ENCODE results near the gene CEP104. TPM values are rescaled to one million over a fixed set of nuclear protein-coding genes. Genes with fewer than 3 reads are reported as not detected.

The CEP104 gene
- total RNA-seq, 1 experiment from 2014 or later, result 44.1 TPM

- H3K79me2 ChIP-seq (ENCODE audit: insufficient read depth, low read length), result peaks cover 17% of the 10 kb centered on the region
- peak overlapping the region; percentile 60 for H3K9ac ChIP-seq (ENCODE audit: low read length)
- ATAC-seq, result no peak
- no peak for TF ChIP-seq POLR2AphosphoS5 (IDR thresholded peaks at IDR 0.05; ENCODE audit: low read depth, low read length)
- no peak for TF ChIP-seq ZNF274 (IDR thresholded peaks at IDR 0.05; ENCODE audit: low read depth, low read length)
- ChIA-PET RAD21 (ENCODE audit: low non-redundant PET in 1 of 2, low total read pairs in 2 of 2, uncharacterized antibody in 2 of 2, unreplicated experiment in 2 of 2) (no interaction called here), POLR2A (interaction anchor here (1.5 kb wide), 1 partner anchor 42 kb away, joined by 4 read pairs; the partner anchor contains the start of gene C1orf174), CTCF (interaction anchor here (1.3 to 2.5 kb wide), 2 partner anchors 42 to 49 kb away, joined by 3 to 12 read pairs; partner anchors contain the start of gene C1orf174)
- no peak for DNase-seq (ENCODE audit: low read depth, low spot score)
- no peaks in the 10 kb centered on the region for H4K20me1 ChIP-seq (ENCODE audit: insufficient read depth)
- H3K27me3 ChIP-seq (ENCODE audit: insufficient read depth, low read length), result no peaks in the 10 kb centered on the region
- BruUV-seq (replicated peaks), result no TSS peak
- H3K9me2 ChIP-seq (ENCODE audit: insufficient read depth), result no peaks in the 10 kb centered on the region
- no peaks in the 10 kb centered on the region for H3K9me3 ChIP-seq (ENCODE audit: control insufficient read depth in 1 of 2, insufficient read depth in 1 of 2, low read depth in 1 of 2, low read length in 2 of 2)
- peak overlapping the region; percentile 89 for H3K4me2 ChIP-seq (ENCODE audit: low read length)
- no peaks in the 10 kb centered on the region; a peak in 1 of 4 replicates for H3K36me3 ChIP-seq (ENCODE audit: control insufficient read depth in 1 of 2, insufficient read depth in 2 of 2, low read length in 2 of 2)
- peak overlapping the region; percentile 70 to 93 for H3K4me3 ChIP-seq (replicated peaks in 1 of 2; ENCODE audit: low read depth in 1 of 2, low read length in 2 of 2)
- intact Hi-C loops (cut with micrococcal nuclease), result loop anchor here (1.0 to 5.0 kb wide), 2 partner anchors 43 to 405 kb away; partner anchors contain the start of genes ARHGEF16 and C1orf174
- H2AFZ ChIP-seq (ENCODE audit: low read depth, low read length, poor library complexity, severe bottlenecking), result no peak overlapping the region
- H3K27ac ChIP-seq (ENCODE audit: low read depth, low read length), result peak overlapping the region; percentile 53
- H3K4me1 ChIP-seq (ENCODE audit: control insufficient read depth in 1 of 2, insufficient read depth in 2 of 2, low read length in 2 of 2), result peaks cover 9 to 19% of the 10 kb centered on the region in 2 experiments; a peak in 3 of 4 replicates
These were observed 749 bp upstream of the CEP104 start for GRCh38 chr1:3857791-3858129.

GRCh38 chr1:3852711-3853485, 4.1 kb downstream of the CEP104 start:
- H3K79me2 ChIP-seq (ENCODE audit: insufficient read depth, low read length), result peaks cover 17% of the 10 kb centered on the region
- H3K36me3 ChIP-seq (ENCODE audit: control insufficient read depth in 1 of 2, insufficient read depth in 2 of 2, low read length in 2 of 2), result no peaks in the 10 kb centered on the region; a peak in 1 of 4 replicates
- no peaks in the 10 kb centered on the region for H3K9me3 ChIP-seq (ENCODE audit: control insufficient read depth in 1 of 2, insufficient read depth in 1 of 2, low read depth in 1 of 2, low read length in 2 of 2)
- no peaks in the 10 kb centered on the region for H4K20me1 ChIP-seq (ENCODE audit: insufficient read depth)
- no peak overlapping the region for H3K4me3 ChIP-seq (replicated peaks in 1 of 2; ENCODE audit: low read depth in 1 of 2, low read length in 2 of 2)
- intact Hi-C loops (cut with micrococcal nuclease), result no loop called here
- H3K4me2 ChIP-seq (ENCODE audit: low read length), result no peak overlapping the region
- RAD21 ChIA-PET (ENCODE audit: low non-redundant PET in 1 of 2, low total read pairs in 2 of 2, uncharacterized antibody in 2 of 2, unreplicated experiment in 2 of 2), result no interaction called here
- TF ChIP-seq ELF1 (IDR thresholded peaks at IDR 0.05; ENCODE audit: borderline replicate concordance, low read depth) (no peak), SRF (IDR thresholded peaks at IDR 0.05; ENCODE audit: low read depth) (no peak)
- no peak for ATAC-seq
- BruUV-seq (replicated peaks), result no TSS peak
- peaks cover 4 to 10% of the 10 kb centered on the region in 2 experiments; a peak in 3 of 4 replicates for H3K4me1 ChIP-seq (ENCODE audit: control insufficient read depth in 1 of 2, insufficient read depth in 2 of 2, low read length in 2 of 2)
- no peak overlapping the region for H3K27ac ChIP-seq (ENCODE audit: low read depth, low read length)
- DNase-seq (ENCODE audit: low read depth, low spot score), result no peak
- H3K9ac ChIP-seq (ENCODE audit: low read length), result no peak overlapping the region
- POLR2A ChIA-PET, result no interaction called here
- H2AFZ ChIP-seq (ENCODE audit: low read depth, low read length, poor library complexity, severe bottlenecking), result no peak overlapping the region
- H3K27me3 ChIP-seq (ENCODE audit: insufficient read depth, low read length), result no peaks in the 10 kb centered on the region
- no peaks in the 10 kb centered on the region for H3K9me2 ChIP-seq (ENCODE audit: insufficient read depth)
- CTCF ChIA-PET, result no interaction called here

Measured in HCT116 (cell line).